Esophagus muscularis mucosa (tissue), 4 donors: ENCODE results near the gene SIK3.

ENCODE experiments used
- CTCF ChIP-seq, 3 experiments: fragments of 200-600 bp in 2 of 3; fragments of 450-650 bp in 1 of 3; sonication (generic) in 2 of 3; IDR thresholded peaks; one replicate each; pipeline ENCODE4 v1.5.1; 2017 to 2019; ENCODE audit warnings: antibody characterized with exemption in 3 of 3, mild to moderate bottlenecking in 2 of 3, moderate library complexity in 1 of 3
- EP300 ChIP-seq: sonication (generic); formaldehyde crosslinking; IDR thresholded peaks from one replicate; pipeline ENCODE4 v1.6.1; 2017; ENCODE audit warnings: antibody characterized with exemption
- POLR2A ChIP-seq: fragments of 450-650 bp; IDR thresholded peaks from one replicate; pipeline ENCODE4 v1.6.1; 2017; ENCODE audit warnings: antibody characterized with exemption, moderate library complexity, mild to moderate bottlenecking, low read depth
- POLR2AphosphoS5 ChIP-seq, 2 donors: sonication (generic); formaldehyde crosslinking; IDR thresholded peaks; one replicate each; pipeline ENCODE4 v1.6.1; 2017; ENCODE audit warnings: antibody characterized with exemption in 2 of 2

GRCh38 chr11:116981266-116981885, 116.9 kb downstream of the SIK3 start:
- TF ChIP-seq CTCF (IDR thresholded peaks at IDR 0.05) (no peak), POLR2A (no peak), EP300 (no peak), POLR2AphosphoS5 (IDR thresholded peaks at IDR 0.05) (no peak)
